Posterior cingulate gyrus (tissue), 11 donors: Measurements from ENCODE around the gene CMYA5.
A peak's percentile ranks its signal among the peaks of the same experiment; 100 is the strongest.
"Not testable (repeated sequence)": the region's sequence is repeated elsewhere in the genome, so short reads cannot be mapped to it uniquely, and the experiment has no call there.

Experiments used
- DNase-seq, 10 donors: peaks; one replicate each; pipeline versions ENCODE4 v3.0.0 to v3.0.0-alpha.2; 2020 to 2021; ENCODE audit warnings: mixed read lengths in 3 of 10
- intact Hi-C: fragments of 100-400 bp; cut with DNase I; formaldehyde crosslinking; loops from one replicate; pipeline ENCODE4 v1.15.1; 2023

CMYA5 gene

DNA sequence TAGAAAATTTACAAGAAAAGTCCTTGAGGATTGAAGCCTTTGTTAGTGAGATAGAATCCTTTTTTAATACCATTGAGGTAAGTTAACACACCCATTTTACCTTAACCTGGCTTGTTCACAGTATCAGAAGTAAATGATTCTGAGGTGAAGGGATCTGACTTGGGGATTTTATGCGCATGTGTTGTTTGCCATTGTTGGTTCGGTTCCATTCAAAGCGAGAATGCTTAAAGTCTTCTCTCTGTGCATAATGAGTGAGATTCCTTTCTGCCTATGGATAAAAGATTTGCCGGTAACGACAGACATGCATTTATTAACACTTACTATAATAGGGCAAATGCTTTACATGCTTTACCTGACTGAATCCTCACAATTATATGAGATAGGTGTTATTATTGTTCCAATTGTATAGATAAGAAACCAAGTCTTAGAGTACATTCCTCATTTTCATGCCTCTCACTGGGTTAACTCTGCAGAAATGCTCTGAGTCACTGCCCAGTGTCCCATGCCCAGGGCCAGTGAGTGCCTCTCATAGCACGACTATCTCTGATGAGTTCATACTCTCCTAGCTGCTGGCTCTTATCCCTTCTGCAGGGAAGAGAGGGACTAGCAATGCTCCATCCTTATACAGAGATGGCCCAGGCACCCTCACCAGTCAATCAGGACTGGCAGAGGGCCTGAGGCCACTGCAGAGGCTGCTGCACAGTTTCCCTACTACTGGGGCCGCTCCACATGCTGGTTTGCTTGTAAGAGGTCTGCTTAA is 54.4 kb downstream of the CMYA5 start:
- no peak for DNase-seq
- intact Hi-C loops, result no loop called here

DNA sequence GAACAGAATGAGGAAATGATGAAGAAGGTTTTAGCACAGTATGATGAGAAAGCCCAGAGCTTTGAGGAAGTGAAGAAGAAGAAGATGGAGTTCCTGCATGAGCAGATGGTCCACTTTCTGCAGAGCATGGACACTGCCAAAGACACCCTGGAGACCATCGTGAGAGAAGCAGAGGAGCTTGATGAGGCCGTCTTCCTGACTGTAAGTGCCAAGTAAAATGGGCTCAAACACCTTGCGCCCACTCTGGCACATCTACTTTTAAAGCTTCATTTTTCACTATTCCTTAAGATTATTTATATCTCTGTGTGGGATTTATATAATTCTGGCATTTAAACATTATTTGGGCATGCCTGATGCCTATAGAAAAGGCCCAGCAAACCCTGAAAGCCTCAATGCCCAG is 55.6 kb downstream of the CMYA5 start:
- intact Hi-C loops, result no loop called here
- DNase-seq, result peak in 3 of 10 donors; percentile 8 to 86 (median 70)

DNA sequence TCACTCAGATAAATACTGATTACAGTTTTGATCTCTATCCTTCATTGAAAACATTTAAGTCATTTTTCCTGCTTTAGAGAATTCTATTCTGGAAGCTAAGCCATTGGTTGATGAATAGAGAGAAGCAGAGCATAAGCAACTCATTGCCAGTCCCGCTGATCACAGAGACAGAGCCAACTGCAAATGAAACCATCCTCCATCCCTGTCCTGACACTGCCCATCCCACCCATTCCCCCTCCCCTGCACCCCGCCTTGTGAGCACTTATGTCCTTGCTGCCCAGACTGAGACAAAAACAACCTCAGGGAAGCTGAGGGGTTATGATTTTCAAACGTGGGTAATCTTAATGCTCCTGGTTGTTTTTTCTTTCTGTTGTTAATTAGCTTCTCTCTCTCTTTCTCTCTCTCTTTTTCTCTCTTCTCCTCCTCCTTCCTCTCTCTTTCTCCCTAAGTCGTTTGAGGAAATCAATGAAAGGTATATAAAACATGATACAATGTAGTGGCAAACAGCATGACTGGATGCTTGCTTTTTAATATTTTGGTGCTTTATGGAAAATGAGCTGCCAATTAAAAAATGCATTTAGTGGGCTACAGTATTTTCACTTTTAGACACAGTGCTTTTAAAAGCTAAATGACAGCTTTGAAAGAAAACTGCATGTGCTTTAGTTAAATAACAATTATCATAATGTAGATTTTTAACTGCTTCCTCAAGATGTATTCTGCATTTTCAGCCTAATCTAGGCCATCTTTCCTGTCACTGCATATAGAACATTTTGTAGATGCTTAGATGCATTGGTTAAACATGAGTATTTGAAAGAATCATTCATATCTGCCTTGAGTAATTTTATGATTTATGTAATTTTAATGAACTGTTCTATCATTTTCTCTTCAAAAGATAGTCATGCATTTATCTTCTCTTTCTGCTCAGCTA is 57.3 kb downstream of the CMYA5 start:
- DNase-seq, result no peak
- intact Hi-C loops, result no loop called here

DNA sequence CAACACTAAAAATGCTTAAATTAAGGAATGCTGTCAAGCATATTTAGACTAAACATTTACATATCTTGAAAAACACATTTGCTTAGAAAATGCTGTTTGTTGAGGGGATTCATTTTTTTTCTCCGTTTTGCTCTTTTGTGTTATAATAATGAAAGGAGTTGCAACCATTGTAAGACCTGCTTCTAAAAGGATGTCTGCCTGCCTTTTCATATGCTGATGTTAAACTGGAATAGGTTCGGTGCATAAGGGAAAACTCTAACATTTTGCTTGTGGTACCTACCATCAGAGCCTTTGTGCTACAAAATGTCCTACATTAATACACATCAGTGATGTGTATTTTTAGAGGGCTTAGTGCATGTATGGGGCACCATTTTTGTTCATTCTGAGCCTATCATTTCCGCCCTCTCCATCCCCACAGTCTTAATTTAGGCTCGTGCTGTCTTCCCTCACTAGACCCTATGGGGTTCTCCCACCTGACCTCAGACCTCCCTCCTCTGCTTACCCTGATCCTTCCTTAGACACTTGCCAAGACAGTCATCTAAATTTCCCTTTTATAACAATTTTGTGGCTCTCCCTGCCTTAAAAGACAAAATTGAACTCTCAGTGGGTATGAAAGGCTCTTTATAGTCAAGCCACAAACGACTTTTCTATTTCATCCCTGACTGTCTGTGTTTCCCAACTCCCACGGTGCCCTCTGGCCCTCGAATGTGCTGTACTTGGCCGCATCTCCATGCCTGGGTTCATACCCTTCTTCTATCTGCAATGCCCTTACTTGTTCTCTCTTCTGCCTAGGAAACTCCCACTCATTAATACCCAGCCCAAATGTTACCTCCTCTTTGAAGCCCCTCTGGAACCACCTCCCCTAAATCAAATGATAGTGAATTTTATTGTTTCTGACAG is 61.2 kb downstream of the CMYA5 start:
- intact Hi-C loops, result no loop called here
- DNase-seq, result peak in 1 of 10 donors; percentile 25

DNA sequence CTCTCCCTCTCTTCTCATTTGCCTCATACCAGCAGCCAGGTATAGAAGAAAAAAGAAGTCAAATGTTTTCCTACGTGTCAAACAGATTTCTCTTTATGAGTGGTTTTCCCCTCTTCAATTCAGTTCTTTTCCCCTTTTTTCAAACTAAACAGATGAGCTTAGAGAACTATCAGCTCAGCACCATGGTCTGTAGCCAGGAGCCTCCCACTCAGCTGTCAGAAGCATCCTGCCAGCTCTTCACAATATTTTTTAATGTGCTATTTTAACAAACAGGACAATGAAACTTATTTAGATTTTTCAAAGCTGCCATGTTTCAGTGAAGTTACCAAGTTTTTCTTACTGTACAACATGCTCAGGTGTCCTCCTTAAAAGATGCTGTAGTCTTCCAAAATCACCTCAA is 63.5 kb downstream of the CMYA5 start:
- peak in 3 of 10 donors; percentile 31 to 83 (median 34) for DNase-seq

DNA sequence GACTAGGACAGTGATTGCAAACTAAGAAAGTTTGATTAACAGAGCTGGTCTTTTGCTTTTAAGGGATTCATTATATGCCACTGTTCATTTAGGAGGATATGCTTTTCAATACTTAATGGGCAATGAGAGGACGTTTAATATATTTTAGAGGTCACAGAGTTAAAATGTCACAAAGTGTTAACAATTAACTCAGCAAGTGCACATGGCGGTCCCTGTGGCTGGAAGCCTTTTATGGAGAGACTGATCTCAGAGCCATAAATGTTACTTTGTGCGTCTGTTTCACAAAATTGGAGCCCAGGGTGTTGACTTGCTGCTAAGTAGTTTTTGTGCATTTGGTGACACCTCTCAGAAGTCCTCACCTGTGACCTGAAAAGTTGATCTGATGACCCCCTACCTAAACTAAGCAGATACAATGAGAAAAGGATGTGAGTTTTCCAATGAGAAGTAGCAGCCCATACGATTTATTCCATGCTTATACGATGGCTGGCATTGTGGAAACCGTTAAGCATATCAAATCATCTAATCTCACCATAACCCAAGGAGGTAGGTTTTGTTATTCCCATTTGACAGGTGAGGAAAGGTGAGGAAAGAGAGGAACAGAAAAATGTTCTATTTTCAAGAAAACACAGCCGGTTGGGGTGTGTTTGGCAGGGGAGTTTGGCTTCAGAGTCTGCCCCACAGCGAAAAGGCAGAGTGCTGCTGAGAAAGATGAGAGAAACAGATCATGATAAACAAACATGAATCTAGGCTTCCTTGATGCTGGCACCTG is 64.4 kb downstream of the CMYA5 start:
- intact Hi-C loops, result no loop called here
- DNase-seq, result no peak

More for the DNA sequence above, 63.5 kb downstream of the CMYA5 start:
- intact Hi-C loops, result no loop called here

DNA sequence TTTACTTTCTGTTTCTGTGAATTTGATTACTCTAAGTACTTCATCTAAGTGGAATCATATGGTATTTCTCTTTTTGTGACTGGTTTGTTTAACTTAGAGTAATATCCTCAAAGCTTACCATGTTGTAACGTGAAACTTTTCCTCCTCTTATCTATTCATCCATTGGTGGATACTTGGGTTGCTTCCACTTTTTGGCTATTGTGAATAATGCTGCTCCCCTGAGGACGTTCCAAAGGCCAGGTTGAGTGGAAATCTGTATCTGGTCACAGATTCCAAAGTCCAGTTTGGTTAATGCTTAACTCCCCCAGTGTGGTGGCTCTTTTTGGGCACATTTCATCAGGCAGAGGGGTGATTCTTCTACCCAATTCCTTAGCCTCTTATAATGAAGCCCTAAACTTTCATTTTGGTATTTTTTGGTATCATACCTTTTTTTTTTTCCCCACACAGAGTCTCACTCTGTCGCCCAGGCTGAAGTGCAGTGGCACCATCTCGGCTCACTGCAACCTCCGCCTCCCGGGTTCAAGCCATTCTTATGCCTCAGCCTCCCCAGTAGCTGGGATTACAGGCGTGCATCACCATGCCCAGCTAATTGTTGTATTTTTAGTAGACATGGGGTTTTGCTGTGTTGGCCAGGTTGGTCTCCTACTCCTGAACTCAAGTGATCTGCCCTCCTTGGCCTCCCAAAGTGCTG is 65.4 kb downstream of the CMYA5 start:
- intact Hi-C loops, result no loop called here
- DNase-seq, result no peak

DNA sequence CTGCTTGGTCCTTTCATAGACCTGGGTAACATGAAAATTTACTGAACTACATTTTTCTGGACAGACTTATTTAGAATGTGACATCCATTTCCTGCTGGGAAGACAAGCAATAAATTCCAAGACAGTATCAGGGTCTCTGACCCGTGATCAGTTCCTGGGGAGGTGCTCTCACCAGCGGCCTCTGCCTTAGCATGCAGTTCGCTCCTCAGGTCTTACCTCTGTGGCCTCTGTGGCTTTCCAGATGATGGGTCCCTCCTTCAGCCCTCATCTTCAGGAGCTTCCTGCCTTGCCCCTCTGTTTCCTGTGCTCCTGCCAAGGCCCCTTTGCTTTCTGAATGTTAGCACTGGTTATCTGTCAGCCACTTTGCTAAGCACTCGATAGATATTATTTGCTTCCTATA is 66.4 kb downstream of the CMYA5 start:
- intact Hi-C loops, result no loop called here

DNA sequence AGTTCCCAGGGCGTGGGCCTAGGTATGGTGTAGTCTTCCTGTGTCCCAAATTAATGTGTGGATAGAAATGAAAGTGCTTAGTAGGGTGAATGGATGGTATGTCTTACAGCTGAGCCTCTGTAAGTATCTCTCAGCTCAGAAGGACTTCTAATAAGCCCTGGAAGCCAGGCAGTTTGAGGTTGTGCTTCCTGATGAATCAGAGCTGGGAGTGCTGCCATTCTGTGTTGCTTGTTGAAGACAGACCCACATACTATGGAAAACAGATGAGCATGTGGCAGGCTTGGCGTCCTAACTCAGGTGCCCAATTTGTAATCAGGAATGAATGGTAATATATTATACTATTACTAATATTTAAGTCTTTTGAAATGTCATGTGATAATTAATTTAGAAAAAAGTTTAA is 69.8 kb downstream of the CMYA5 start:
- intact Hi-C loops, result no loop called here
- DNase-seq, result peak in 5 of 10 donors; percentile 27 to 61 (median 41)

More for the DNA sequence above, 66.4 kb downstream of the CMYA5 start:
- DNase-seq, result no peak

DNA sequence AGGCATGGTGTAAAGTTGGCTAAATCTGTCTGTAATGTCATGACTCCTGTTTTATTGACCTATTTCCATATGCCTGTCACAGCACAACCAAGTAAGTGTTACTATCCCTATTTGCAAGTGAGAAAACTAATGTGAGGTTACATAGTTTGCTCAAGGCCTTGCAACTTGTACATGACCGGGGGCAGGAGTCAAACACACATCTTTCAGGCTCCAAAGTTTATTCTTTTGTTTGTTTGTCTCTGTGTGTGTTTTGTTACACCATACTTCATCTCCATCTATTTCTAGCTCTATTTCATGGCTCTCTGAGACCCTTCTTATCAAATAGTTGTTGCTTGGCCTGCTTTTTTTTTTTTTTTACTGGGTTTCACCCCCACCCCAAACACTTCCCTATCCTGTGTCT is 70.2 kb downstream of the CMYA5 start:
- intact Hi-C loops, result no loop called here
- no peak for DNase-seq

DNA sequence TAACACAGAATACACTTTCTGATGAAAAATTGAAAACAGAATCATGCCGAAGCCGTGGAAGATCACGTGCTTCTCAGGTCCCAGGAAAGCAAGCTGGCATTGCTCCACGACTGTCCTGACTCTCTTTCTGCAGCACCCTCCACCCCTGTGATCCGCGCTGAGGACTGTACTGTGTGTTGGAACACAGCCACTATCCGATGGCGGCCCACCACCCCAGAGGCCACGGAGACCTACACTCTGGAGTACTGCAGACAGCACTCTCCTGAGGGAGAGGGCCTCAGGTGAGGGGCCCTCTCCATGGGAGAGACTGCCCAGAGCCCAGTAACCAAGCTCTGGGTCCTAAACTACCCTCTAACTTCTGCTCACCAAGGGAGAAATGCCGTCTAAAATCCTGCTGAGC is 73.3 kb downstream of the CMYA5 start:
- DNase-seq, result peak in 1 of 10 donors; percentile 82
- intact Hi-C loops, result no loop called here

DNA sequence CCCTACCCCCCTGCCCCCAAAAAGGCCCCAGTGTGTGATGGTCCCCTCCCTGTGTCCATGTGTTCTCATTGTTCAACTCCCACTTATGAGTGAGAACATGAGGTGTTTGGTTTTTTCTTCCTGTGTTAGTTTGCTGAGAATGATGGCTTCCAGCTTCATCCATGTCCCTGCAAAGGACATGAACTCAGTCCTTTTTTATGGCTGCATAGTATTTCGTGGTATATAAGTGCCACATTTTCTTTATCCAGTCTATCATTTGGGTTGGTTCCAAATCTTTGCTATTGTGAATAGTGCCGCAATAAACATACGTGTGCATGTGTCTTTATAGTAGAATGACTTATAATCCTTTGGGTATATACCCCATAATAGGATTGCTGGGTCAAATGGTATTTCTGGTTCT is 74.5 kb downstream of the CMYA5 start:
- intact Hi-C loops, DNase-seq: not testable (repeated sequence)

DNA sequence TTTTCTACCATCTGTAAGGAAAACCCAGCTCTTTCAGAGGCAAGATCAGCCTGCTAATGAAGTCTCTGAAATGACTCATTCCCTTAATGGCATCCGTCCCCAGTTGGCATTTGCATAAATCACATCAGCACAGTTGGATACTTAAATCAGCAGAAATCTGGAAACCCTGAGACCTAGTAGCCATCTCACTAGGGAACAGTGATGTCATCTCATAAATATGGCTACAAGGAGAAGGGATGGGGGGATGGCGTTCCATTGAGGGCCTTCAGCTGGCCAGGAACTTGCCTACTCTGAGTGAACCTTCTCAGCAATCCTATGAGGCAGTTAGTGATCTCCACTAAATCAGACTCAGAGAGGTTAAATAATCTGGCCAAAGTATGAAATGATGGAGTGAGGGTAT is 81.8 kb downstream of the CMYA5 start:
- intact Hi-C loops, result no loop called here
- no peak for DNase-seq

DNA sequence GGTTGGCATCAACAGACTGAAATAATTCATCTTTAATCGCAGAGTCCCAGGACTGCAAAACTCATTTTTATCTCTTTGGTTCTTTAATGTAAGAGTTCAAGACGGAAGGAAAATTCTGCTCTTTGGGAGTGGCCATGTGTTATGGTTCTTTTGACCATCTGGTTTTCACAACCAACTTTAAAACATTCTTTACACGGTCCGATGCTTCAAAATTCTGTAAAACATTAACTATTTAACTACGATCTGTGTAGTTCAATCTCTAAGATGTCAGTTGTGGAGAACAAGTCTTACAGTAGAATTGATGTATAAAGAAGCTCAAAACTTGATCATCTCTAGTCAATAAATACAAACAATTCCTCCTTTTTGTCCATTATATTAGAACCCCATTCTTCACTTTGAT is 83.0 kb downstream of the CMYA5 start:
- intact Hi-C loops, result no loop called here
- DNase-seq, result no peak

DNA sequence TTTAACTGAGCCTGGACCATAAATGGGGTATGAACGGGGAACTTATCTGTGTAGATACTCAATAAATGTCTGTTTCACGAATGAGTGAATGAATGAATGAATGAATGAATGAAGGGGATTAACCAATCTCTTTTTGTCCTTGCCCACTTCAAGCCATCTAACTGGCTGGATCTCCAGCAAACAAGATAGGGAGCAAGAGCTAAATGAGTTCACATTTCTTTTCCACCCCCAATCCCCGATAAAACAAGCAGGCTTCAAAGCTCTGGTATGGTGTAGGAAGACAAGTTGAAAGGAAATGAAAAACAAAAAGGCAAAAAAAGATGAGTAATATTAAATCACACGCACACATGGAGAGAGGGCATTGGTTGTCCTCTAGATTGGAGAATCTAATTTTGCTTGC is 84.0 kb downstream of the CMYA5 start:
- no peak for DNase-seq
- intact Hi-C loops, result no loop called here

DNA sequence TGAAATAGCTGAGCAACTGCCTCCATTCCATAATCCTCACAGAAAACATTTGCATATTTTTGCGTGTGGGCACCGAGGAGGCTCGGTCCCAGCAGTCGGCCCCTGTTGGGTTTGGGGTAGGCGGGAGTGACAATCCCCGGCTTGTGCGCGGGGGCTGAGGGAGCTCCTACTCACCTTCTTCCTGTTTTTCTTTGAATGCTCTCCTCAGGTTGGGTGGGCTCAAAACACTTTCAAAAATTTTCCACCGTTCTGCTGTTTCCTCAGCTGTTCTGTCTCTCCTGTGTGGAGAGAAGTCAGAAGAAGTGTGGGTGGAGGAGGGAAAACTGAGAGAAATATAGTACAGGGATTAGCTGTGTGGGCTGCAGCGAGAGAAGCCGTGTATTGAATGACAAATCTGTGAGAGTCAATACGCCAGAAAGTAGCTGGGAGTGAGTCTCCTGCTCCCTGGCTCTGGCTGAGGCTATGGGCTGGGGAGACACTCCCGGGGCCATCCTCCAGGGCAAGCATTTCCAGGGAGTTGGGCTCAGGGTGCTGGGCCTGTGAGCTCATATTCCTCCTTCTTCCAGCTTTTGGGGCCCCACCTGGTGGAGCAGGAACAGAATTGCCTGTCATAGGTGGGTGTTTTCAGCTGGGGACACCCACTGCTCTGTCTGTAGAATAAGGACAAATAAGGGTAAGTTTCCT is 84.7 kb downstream of the CMYA5 start:
- DNase-seq, result peak in 8 of 10 donors; percentile 42 to 91 (median 60)
- intact Hi-C loops, result no loop called here

DNA sequence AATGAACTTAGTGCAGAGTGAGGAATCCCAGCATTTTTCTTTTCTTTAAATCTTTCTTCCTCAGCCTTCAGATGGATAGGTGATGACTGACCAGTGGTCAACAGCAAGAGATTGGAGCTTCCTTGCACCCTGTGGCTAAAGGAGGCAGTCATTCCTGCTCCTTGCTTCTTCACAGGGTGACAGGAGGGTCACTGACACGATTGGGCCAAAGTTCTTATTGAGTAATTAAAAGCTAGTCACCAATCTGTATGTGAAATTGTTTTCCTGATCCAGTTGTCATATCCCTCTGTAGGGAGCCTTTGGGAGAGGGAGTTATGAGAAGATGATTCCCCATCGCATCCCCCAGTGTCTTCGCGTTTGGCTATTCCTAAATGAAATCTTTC is 85.2 kb downstream of the CMYA5 start:
- intact Hi-C loops, result no loop called here
- no peak for DNase-seq

DNA sequence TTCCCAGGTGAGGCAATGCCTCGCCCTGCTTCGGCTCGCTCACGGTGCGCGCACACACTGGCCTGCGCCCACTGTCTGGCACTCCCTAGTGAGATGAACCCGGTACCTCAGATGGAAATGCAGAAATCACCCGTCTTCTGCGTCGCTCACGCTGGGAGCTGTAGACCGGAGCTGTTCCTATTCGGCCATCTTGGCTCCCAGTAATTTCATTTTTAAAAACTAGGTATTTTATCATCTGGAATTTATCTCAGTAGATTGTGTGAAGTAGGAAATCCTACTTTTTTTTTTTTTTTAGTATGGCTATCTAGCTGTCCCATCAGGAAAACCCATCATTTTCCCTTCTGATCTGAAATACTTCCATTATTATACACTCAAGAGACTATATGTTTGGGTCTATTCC is 95.1 kb downstream of the CMYA5 start:
- DNase-seq, intact Hi-C loops: not testable (repeated sequence)

DNA sequence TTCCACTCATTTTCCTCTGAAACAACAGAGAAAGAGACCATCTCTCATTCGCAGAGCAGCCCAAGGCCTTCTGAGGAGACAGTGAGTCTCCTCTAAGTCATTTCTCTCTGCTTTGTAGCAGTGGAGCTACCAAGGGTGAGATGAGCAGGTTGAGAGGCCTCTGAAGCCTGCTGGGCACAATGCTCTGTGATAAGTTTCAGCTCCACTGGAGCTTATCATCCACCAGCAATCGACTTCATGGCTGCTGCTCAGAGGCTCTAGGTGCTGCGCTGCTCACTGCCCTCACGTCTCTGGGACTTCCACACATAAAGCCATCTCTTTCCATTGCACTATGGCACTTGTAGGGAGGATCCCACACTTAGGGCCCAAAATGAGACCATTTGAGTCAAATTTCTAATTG is 96.3 kb downstream of the CMYA5 start:
- no peak for DNase-seq
- intact Hi-C loops, result no loop called here
